Measurements from ENCODE around the gene ABLIM2.

GRCh38 chr4:8078109-8078494, 80.5 kb downstream of the ABLIM2 start:
- TF ChIP-seq, protein P1, sequence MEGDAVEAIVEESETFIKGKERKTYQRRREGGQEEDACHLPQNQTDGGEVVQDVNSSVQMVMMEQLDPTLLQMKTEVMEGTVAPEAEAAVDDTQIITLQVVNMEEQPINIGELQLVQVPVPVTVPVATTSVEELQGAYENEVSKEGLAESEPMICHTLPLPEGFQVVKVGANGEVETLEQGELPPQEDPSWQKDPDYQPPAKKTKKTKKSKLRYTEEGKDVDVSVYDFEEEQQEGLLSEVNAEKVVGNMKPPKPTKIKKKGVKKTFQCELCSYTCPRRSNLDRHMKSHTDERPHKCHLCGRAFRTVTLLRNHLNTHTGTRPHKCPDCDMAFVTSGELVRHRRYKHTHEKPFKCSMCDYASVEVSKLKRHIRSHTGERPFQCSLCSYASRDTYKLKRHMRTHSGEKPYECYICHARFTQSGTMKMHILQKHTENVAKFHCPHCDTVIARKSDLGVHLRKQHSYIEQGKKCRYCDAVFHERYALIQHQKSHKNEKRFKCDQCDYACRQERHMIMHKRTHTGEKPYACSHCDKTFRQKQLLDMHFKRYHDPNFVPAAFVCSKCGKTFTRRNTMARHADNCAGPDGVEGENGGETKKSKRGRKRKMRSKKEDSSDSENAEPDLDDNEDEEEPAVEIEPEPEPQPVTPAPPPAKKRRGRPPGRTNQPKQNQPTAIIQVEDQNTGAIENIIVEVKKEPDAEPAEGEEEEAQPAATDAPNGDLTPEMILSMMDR (IDR thresholded peaks at IDR 0.05): no peak
- TF ChIP-seq POLR2A (IDR thresholded peaks at IDR 0.05): no peak

All from body of pancreas (tissue), 4 donors.